ENCODE measurements around the gene ASS1. TPM values are rescaled to one million over a fixed set of nuclear protein-coding genes. Genes with fewer than 3 reads are reported as not detected.

ASS1 gene
- total and polyA plus RNA-seq, 7 donors: 31.0 to 74.4 (median 67.0) TPM

GRCh38 chr9:130405657-130406257 is 39.0 kb upstream of the ASS1 start:
- H3K9me3 ChIP-seq: no peaks in the 10 kb centered on the region

GRCh38 chr9:130406278-130406895 is 38.4 kb upstream of the ASS1 start:
- H3K36me3 ChIP-seq (ENCODE audit: insufficient read depth in 1 of 2, low read depth in 1 of 2): no peaks in the 10 kb centered on the region
- peaks cover 0 to 2% (median 1%) of the 10 kb centered on the region in 3 donors for H3K27me3 ChIP-seq (ENCODE audit: insufficient read depth in 3 of 3, low read length in 2 of 3)
- H3K27ac ChIP-seq: no peak overlapping the region
- intact Hi-C loops (cut with DNase I): no loop called here
- no peaks in the 10 kb centered on the region for H3K4me1 ChIP-seq
- WGBS, 3 donors: 81 to 88% (median 86%) methylated on average over 10 of the region's 10 CpGs
- H3K4me3 ChIP-seq: no peak overlapping the region
- H3K9me3 ChIP-seq: no peaks in the 10 kb centered on the region
- DNase-seq: no peak
- no peak for ATAC-seq
- TF ChIP-seq CTCF (IDR thresholded peaks at IDR 0.05): no peak

More at GRCh38 chr9:130405657-130406257, 39.0 kb upstream of the ASS1 start:
- TF ChIP-seq CTCF (IDR thresholded peaks at IDR 0.05): no peak
- peaks cover 0 to 2% (median 1%) of the 10 kb centered on the region in 3 donors for H3K27me3 ChIP-seq (ENCODE audit: insufficient read depth in 3 of 3, low read length in 2 of 3)
- no peak overlapping the region for H3K4me3 ChIP-seq
- intact Hi-C loops (cut with DNase I): no loop called here
- WGBS, 3 donors: 92 to 94% (median 92%) methylated on average over 20 to 22 of the region's 22 CpGs
- H3K27ac ChIP-seq: no peak overlapping the region
- ATAC-seq (no peak), DNase-seq (no peak)
- no peaks in the 10 kb centered on the region for H3K4me1 ChIP-seq
- H3K36me3 ChIP-seq (ENCODE audit: insufficient read depth in 1 of 2, low read depth in 1 of 2): no peaks in the 10 kb centered on the region

- WGBS, 3 donors: 73 to 81% (median 79%) methylated on average over 9 of the region's 9 CpGs
- Histone ChIP-seq H3K36me3 (ENCODE audit: insufficient read depth in 1 of 2, low read depth in 1 of 2) (no peaks in the 10 kb centered on the region), H3K27me3 (ENCODE audit: insufficient read depth in 3 of 3, low read length in 2 of 3) (peaks cover 0 to 2% (median 1%) of the 10 kb centered on the region in 3 donors), H3K9me3 (no peaks in the 10 kb centered on the region), H3K4me1 (no peaks in the 10 kb centered on the region), H3K4me3 (no peak overlapping the region), H3K27ac (no peak overlapping the region)
- intact Hi-C loops (cut with DNase I): no loop called here
- DNase-seq (no peak), ATAC-seq (no peak)
- no peak for TF ChIP-seq CTCF (IDR thresholded peaks at IDR 0.05)
These were observed 36.7 kb upstream of the ASS1 start for GRCh38 chr9:130407916-130408663.

- no peak overlapping the region for H3K27ac ChIP-seq
- ATAC-seq (no peak), DNase-seq (no peak)
- H3K27me3 ChIP-seq (ENCODE audit: insufficient read depth in 3 of 3, low read length in 2 of 3): peaks cover 0 to 2% (median 1%) of the 10 kb centered on the region in 3 donors
- H3K4me3 ChIP-seq: no peak overlapping the region
- H3K36me3 ChIP-seq (ENCODE audit: insufficient read depth in 1 of 2, low read depth in 1 of 2): no peaks in the 10 kb centered on the region
- H3K4me1 ChIP-seq: no peaks in the 10 kb centered on the region
- 85 to 90% (median 85%) methylated on average over 9 of the region's 9 CpGs for WGBS, 3 donors
- H3K9me3 ChIP-seq: no peaks in the 10 kb centered on the region
- intact Hi-C loops (cut with DNase I): no loop called here
- no peak for TF ChIP-seq CTCF (IDR thresholded peaks at IDR 0.05)
These were observed 36.1 kb upstream of the ASS1 start for GRCh38 chr9:130408669-130409068.
